Testis (tissue), 2 donors: ENCODE measurements around the gene ACTRT3.

Source experiments
- CTCF ChIP-seq, 3 experiments: fragments of 450-650 bp in 2 of 3; fragments of 200-600 bp in 1 of 3; sonication (generic) in 1 of 3; IDR thresholded peaks; one replicate each; pipeline ENCODE4 v1.5.1; 2016 to 2019; ENCODE audit warnings: antibody characterized with exemption in 3 of 3, mild to moderate bottlenecking in 2 of 3, moderate library complexity in 1 of 3
- POLR2A ChIP-seq: fragments of 450-650 bp; IDR thresholded peaks from one replicate; pipeline ENCODE4 v1.6.1; 2017; ENCODE audit warnings: antibody characterized with exemption, mild to moderate bottlenecking, moderate library complexity

- TF ChIP-seq CTCF (IDR thresholded peaks at IDR 0.05), result no peak
- TF ChIP-seq POLR2A, result no peak
Observed at GRCh38 chr3:169780742-169781141, 11.4 kb upstream of the ACTRT3 start.
